Upper lobe of left lung (tissue), 6 donors: Measurements from ENCODE around the gene ZNF407. TPM values are rescaled to one million over a fixed set of nuclear protein-coding genes. Genes with fewer than 3 reads are reported as not detected.

Source experiments
- ATAC-seq, 2 donors: fragments of 200-7000 bp; cut with Tn5 transposase; one replicate each; pipeline ENCODE4 v1.9.1; 2022; ENCODE audit warnings: mild to moderate bottlenecking in 2 of 2, moderate library complexity in 2 of 2; ENCODE audit not compliant: low FRiP score in 2 of 2
- DNase-seq, 2 donors: peaks; one replicate each; pipeline ENCODE4 v3.0.0-alpha.2; 2019 to 2020
- H3K27ac ChIP-seq, 4 donors: fragments of 200-600 bp; sonication (generic); one replicate each; pipeline ENCODE4 v1.5.1; 2016 to 2019
- H3K27me3 ChIP-seq, 4 donors: fragments of 200-600 bp; sonication (generic); one replicate each; pipeline ENCODE4 v1.5.1; 2017 to 2019
- H3K36me3 ChIP-seq, 4 donors: fragments of 200-600 bp; sonication (generic); one replicate each; pipeline ENCODE4 v1.5.1; 2016 to 2019
- H3K4me1 ChIP-seq, 4 donors: fragments of 200-600 bp; sonication (generic); one replicate each; pipeline ENCODE4 v1.5.1; 2018 to 2019
- H3K4me3 ChIP-seq, 4 donors: fragments of 200-600 bp; sonication (generic); one replicate each; pipeline ENCODE4 v1.5.1; 2017 to 2019; ENCODE audit warnings: mild to moderate bottlenecking in 2 of 4, moderate library complexity in 1 of 4
- H3K9me3 ChIP-seq, 4 donors: fragments of 200-600 bp; sonication (generic); one replicate each; pipeline ENCODE4 v1.5.1; 2018 to 2019
- CTCF ChIP-seq, 6 experiments: fragments of 450-650 bp in 4 of 6; fragments of 200-600 bp in 2 of 6; sonication (generic) in 2 of 6; IDR thresholded peaks; one replicate each; pipeline ENCODE4 v1.5.1; 2016 to 2019; ENCODE audit warnings: antibody characterized with exemption in 6 of 6
- EP300 ChIP-seq, 4 donors: sonication (generic); formaldehyde crosslinking; IDR thresholded peaks; one replicate each; pipeline ENCODE4 v1.5.1; 2017; ENCODE audit warnings: antibody characterized with exemption in 4 of 4, control low read depth in 2 of 4
- POLR2A ChIP-seq, 4 donors: fragments of 450-650 bp; IDR thresholded peaks; one replicate each; pipeline ENCODE4 v1.5.1; 2016 to 2017; ENCODE audit warnings: antibody characterized with exemption in 4 of 4, mild to moderate bottlenecking in 2 of 4
- POLR2AphosphoS5 ChIP-seq, 2 donors: sonication (generic); formaldehyde crosslinking; IDR thresholded peaks; one replicate each; pipeline ENCODE4 v1.5.1; 2017; ENCODE audit warnings: antibody characterized with exemption in 2 of 2
- WGBS, 2 donors: methylation state at CpG; one replicate each; pipeline ENCODE4 v1.1.5; 2017 to 2018; 5-methylcytosine and 5-hydroxymethylcytosine counted together
- total RNA-seq, 6 donors: library from RNA; depleted of rRNA in 4 of 6; stranded (reverse); fragments of >200 nt in 4 of 6; gene quantifications; one replicate each; pipeline versions ENCODE4 v1.1.0 to v1.2.1, GENCODE V29; 2016 to 2021
- donor health status: DM: no; HTN: no; CAD: no; lungs with moderate emphysema.
- donor health status: DM: no; HTN: yes; CAD: no; lungs with severe emphysema.

Gene ZNF407
- total RNA-seq, 6 donors from 2014 or later = 12.2 to 77.5 (median 17.1) TPM

DNA sequence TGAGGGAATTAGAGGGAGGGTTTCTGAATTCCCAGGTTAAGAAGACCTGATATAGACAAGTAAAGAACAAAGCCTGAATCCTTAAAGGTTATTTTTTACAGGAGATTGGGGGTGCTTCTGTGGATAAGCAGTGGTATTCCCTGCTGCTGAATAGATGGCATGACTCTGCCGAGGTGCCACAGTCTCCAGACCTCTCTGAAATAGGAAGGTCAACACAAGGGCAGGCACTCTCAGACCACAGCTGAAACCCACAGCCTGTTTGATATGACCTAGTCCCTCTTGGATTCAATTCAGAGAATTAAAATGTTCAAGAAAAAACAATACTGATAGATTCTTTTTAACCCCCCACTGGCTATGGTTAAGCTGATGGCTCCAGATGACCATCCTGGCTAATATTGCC lies 351.9 kb downstream of the ZNF407 start:
- no peak overlapping the region for H3K4me3 ChIP-seq
- TF ChIP-seq POLR2AphosphoS5 (IDR thresholded peaks at IDR 0.05) = no peak
- TF ChIP-seq POLR2A (IDR thresholded peaks at IDR 0.05) = no peak
- no peak for TF ChIP-seq CTCF (IDR thresholded peaks at IDR 0.05)
- TF ChIP-seq EP300 (IDR thresholded peaks at IDR 0.05) = no peak
- no peak for ATAC-seq
- H3K9me3 ChIP-seq = no peaks in the 10 kb centered on the region
- DNase-seq = no peak
- 31 to 40% methylated on average over 1 of the region's 1 CpG for WGBS, 2 donors
- H3K36me3 ChIP-seq = no peaks in the 10 kb centered on the region
- peaks cover 20 to 31% (median 24%) of the 10 kb centered on the region in 4 donors for H3K4me1 ChIP-seq
- no peak overlapping the region for H3K27ac ChIP-seq
- no peaks in the 10 kb centered on the region for H3K27me3 ChIP-seq

GRCh38 chr18:74950479-74950878 lies 352.8 kb downstream of the ZNF407 start:
- no peaks in the 10 kb centered on the region for H3K27me3 ChIP-seq
- no peak overlapping the region for H3K4me3 ChIP-seq
- H3K27ac ChIP-seq = peak overlapping the region in 1 of 4 donors; percentile 61
- H3K36me3 ChIP-seq = no peaks in the 10 kb centered on the region
- DNase-seq (no peak), ATAC-seq (no peak)
- peaks cover 15 to 23% (median 21%) of the 10 kb centered on the region in 4 donors for H3K4me1 ChIP-seq
- WGBS, 2 donors = 39 to 48% methylated on average over 4 of the region's 4 CpGs
- TF ChIP-seq EP300 (IDR thresholded peaks at IDR 0.05) (no peak), CTCF (IDR thresholded peaks at IDR 0.05) (no peak)
- no peaks in the 10 kb centered on the region for H3K9me3 ChIP-seq

DNA sequence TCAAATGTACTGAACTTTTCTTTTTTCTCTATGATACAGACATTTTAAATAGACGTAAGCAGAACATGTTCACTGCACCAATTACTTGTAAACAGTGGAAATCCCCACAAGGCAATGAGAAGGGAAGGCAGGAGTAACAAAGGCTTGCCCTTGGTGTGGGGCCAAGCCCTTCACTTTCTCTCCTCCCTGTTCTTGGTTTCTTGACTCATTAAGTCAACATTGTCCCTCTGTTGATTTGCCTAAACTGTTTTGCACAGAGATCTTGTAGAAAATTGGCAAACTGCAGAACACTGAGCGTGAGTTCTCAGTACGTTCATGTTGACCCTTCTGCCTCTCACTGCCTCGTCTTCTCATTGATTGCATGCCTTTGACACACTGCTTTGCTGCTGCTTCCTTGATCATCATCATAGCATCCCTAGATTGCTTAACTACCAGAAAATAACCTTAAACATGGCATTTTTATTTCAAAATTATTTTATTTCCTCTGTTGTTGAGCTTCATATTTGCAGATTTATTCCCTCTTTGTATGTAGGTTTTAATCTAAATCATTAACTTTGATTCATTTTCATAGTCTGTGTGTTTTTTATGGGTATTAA lies 353.6 kb downstream of the ZNF407 start:
- H3K9me3 ChIP-seq = no peaks in the 10 kb centered on the region
- H3K36me3 ChIP-seq = no peaks in the 10 kb centered on the region
- peak overlapping the region in 1 of 4 donors; percentile 61 for H3K27ac ChIP-seq
- H3K27me3 ChIP-seq = no peaks in the 10 kb centered on the region
- peak; percentile 86 to 91 for ATAC-seq
- H3K4me1 ChIP-seq = peaks cover 15 to 23% (median 21%) of the 10 kb centered on the region in 4 donors
- TF ChIP-seq POLR2A (IDR thresholded peaks at IDR 0.05) (no peak), EP300 (IDR thresholded peaks at IDR 0.05) (peak in 2 of 4 donors; percentile 37 to 77), POLR2AphosphoS5 (IDR thresholded peaks at IDR 0.05) (peak; percentile 10 to 65), CTCF (IDR thresholded peaks at IDR 0.05) (no peak)
- no peak overlapping the region for H3K4me3 ChIP-seq
- WGBS, 2 donors = 44 to 46% methylated on average over 4 of the region's 4 CpGs
- peak in 1 of 2 donors; percentile 84 for DNase-seq

DNA sequence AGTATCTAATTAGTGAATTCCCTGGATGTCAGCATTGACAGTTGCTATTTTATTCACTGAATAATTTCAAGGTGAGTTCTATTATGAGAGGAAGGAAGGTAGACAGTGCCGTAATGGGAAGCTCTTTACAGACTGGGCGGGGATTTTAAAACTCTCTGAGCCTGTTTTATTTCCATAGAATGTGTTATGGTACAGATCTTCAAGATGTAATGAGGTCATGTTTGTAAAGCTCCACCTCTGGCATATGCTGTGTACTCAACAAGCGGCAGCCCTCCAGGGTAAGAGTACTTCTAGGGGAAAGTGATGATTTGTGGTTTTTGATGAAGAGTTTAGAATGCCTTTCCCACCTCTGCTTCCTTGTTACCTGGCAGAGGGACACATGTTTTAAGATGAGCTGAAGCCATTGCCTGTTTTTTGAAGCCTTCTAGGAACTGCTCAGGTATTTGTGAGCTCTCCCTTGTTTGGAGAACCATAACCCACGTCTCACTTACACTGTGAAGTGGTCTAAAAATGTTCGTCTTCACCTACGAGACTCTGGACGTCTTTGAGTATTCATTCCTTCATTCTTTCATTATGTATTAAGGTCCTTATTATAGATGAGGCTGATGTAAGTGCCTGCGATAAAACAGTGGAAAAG lies 360.0 kb downstream of the ZNF407 start:
- ATAC-seq (peak in 1 of 2 donors; percentile 21), DNase-seq (no peak)

More for the DNA sequence above, 360.0 kb downstream of the ZNF407 start:
- no peaks in the 10 kb centered on the region for H3K27me3 ChIP-seq
- no peak overlapping the region for H3K4me3 ChIP-seq
- H3K36me3 ChIP-seq = no peaks in the 10 kb centered on the region
- no peak overlapping the region for H3K27ac ChIP-seq
- peaks cover 0 to 5% (median 0%) of the 10 kb centered on the region in 4 donors for H3K4me1 ChIP-seq
- TF ChIP-seq POLR2A (IDR thresholded peaks at IDR 0.05) (no peak), POLR2AphosphoS5 (IDR thresholded peaks at IDR 0.05) (no peak), CTCF (IDR thresholded peaks at IDR 0.05) (no peak), EP300 (IDR thresholded peaks at IDR 0.05) (no peak)
- H3K9me3 ChIP-seq = no peaks in the 10 kb centered on the region
- WGBS, 2 donors = 67 to 84% methylated on average over 8 of the region's 8 CpGs
